ENCODE results near the gene IGSF3.
"Not testable (repeated sequence)": the region's sequence is repeated elsewhere in the genome, so short reads cannot be mapped to it uniquely, and the experiment has no call there.

The IGSF3 gene

GRCh38 chr1:116668277-116668676 is 744 bp upstream of the IGSF3 start:
- DNase-seq (ENCODE audit: low spot score) = no peak
- TF ChIP-seq CTCF (IDR thresholded peaks at IDR 0.05; ENCODE audit: extremely low read depth, missing control alignments) = no peak

GRCh38 chr1:116667078-116667574 is 407 bp downstream of the IGSF3 start:
- TF ChIP-seq CTCF (IDR thresholded peaks at IDR 0.05; ENCODE audit: extremely low read depth, missing control alignments) = no peak
- DNase-seq (ENCODE audit: low spot score) = peak; percentile 60

- DNase-seq (ENCODE audit: low spot score) = peak; percentile 42
- no peak for TF ChIP-seq CTCF (IDR thresholded peaks at IDR 0.05; ENCODE audit: extremely low read depth, missing control alignments)
These were observed 1.1 kb downstream of the IGSF3 start for GRCh38 chr1:116666187-116667077.

- TF ChIP-seq CTCF (IDR thresholded peaks at IDR 0.05; ENCODE audit: extremely low read depth, missing control alignments) = no peak
- DNase-seq (ENCODE audit: low spot score) = no peak
These were observed 2.6 kb downstream of the IGSF3 start for GRCh38 chr1:116664978-116665371.

- no peak for TF ChIP-seq CTCF (IDR thresholded peaks at IDR 0.05; ENCODE audit: extremely low read depth, missing control alignments)
- DNase-seq (ENCODE audit: low spot score) = no peak
These were observed 3.1 kb downstream of the IGSF3 start for GRCh38 chr1:116664366-116664977.

GRCh38 chr1:116663821-116664220 is 3.7 kb downstream of the IGSF3 start:
- no peak for DNase-seq (ENCODE audit: low spot score)
- no peak for TF ChIP-seq CTCF (IDR thresholded peaks at IDR 0.05; ENCODE audit: extremely low read depth, missing control alignments)

- no peak for TF ChIP-seq CTCF (IDR thresholded peaks at IDR 0.05; ENCODE audit: extremely low read depth, missing control alignments)
- DNase-seq (ENCODE audit: low spot score) = no peak
These were observed 5.9 kb downstream of the IGSF3 start for GRCh38 chr1:116661633-116662032.

- DNase-seq (ENCODE audit: low spot score) = not testable (repeated sequence)
These were observed 8.9 kb downstream of the IGSF3 start for GRCh38 chr1:116658645-116659044.

GRCh38 chr1:116657836-116658235 is 9.7 kb downstream of the IGSF3 start:
- DNase-seq (ENCODE audit: low spot score) = not testable (repeated sequence)

Data from GM20000 (cell line).